GM10266 (cell line): ENCODE measurements around the gene LRRC45.

Source experiments
- DNase-seq: peaks from one replicate; pipeline ENCODE4 v3.0.0; 2012; ENCODE audit errors: extremely low spot score
- TF ChIP-seq, protein P1 (sequence below): IDR thresholded peaks from 2 replicates; pipeline ENCODE4 v1.5.1; 2012; ENCODE audit warnings: mild to moderate bottlenecking, low read depth; ENCODE audit not compliant: control insufficient read depth, insufficient read depth; ENCODE audit errors: missing control alignments

LRRC45 gene

DNA sequence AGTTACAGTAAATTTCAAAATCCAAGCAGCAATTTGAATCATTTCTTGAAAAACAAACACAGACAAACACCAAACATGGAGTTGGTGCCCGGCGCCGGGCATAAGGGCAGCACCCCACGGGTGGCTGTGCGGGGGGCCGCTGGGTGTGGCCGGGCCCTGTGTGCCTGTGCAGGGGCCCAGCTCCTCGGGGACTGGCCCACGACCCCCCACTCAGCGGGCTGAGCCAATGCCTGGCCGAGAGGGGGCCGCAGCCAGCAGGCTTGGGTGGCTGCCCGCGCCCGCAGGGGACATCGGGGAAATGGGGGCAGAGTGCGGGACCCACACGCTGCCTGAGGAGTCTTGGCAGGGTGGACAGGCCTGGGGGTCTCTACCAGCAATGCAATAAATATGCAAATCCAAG, 55.3 kb downstream of the LRRC45 start:
- DNase-seq: no peak
- TF ChIP-seq, protein P1, sequence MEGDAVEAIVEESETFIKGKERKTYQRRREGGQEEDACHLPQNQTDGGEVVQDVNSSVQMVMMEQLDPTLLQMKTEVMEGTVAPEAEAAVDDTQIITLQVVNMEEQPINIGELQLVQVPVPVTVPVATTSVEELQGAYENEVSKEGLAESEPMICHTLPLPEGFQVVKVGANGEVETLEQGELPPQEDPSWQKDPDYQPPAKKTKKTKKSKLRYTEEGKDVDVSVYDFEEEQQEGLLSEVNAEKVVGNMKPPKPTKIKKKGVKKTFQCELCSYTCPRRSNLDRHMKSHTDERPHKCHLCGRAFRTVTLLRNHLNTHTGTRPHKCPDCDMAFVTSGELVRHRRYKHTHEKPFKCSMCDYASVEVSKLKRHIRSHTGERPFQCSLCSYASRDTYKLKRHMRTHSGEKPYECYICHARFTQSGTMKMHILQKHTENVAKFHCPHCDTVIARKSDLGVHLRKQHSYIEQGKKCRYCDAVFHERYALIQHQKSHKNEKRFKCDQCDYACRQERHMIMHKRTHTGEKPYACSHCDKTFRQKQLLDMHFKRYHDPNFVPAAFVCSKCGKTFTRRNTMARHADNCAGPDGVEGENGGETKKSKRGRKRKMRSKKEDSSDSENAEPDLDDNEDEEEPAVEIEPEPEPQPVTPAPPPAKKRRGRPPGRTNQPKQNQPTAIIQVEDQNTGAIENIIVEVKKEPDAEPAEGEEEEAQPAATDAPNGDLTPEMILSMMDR: no peak

DNA sequence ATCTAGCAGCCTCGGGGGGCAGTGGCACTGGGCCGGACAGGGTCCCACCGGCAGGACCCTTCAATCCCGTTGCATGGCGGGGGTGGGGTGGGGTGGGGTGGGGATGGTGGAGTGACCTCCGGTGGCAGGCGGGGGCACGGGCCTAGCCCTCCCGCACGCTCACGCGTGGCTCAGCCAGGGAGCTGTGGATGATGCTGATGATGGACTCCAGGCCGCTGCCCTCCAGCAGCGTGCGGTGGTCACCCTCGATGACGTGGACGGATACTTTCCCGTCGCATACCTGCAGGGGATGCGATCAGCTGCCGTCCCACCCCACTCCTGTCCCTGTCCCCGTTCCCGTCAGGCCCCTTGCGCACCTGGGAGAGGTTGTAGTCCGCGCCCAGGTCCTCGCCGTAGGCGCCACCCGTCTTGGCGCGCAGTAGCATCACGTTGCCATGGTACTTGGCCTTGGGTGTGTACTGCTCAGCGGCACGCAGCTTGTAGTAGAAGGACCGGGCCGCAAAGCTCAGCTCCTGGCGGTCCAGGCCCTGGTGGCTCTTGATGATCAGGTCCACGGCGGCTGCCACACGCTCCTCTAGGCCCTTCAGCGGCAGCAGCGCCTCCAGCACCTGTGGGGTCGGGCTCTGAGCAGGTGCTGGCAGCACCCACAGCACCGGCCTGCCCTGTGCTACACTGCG, 56.0 kb downstream of the LRRC45 start:
- TF ChIP-seq, protein P1: no peak
- no peak for DNase-seq

DNA sequence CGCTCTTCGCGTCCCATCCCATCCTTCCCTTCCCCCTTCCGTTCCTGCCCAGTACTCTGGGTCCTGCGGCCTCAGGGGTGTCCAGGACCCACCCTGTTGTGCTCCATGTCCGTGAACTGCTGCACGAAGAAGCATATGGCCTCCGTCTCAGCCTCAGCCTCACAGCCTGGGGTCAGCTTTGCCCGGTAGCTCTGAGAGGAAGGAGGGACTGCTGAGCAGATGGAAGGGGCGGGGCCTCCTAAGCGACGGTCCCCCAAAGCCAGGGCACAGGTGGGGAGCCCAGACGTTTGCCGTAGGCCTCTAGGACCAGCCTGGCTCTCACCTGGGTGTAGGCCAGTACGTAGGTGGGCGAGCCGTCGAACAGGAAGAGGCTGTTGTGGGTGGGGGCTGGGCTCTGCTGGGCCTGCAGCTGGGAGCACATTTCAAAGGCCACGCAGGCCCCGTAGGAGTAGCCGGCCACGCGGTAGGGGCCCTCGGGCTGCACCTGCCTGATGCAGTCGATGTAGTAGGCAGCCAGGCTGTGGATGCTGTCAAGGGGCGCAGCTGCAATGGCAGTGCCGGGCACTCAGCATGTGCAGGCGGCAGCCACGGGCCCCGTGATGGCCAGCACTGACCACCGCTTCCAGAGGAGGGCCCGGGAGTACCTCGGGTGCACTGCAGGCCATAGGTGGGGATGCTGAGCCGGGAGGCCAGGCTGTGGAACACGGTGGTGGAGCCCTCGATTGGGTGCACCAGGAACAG, 57.1 kb downstream of the LRRC45 start:
- DNase-seq: no peak
- TF ChIP-seq, protein P1: no peak
